NCI-H1694 treated with DMSO at 0.1 percent for 48 hours (cell line): ENCODE data around the gene NBPF9.
"Not testable (repeated sequence)": the region's sequence is repeated elsewhere in the genome, so short reads cannot be mapped to it uniquely, and the experiment has no call there.

Experiments
- DNase-seq: peaks from one replicate; lab custom pipeline; 2025; lab: John Stamatoyannopoulos, UW

The NBPF9 gene, protein sequence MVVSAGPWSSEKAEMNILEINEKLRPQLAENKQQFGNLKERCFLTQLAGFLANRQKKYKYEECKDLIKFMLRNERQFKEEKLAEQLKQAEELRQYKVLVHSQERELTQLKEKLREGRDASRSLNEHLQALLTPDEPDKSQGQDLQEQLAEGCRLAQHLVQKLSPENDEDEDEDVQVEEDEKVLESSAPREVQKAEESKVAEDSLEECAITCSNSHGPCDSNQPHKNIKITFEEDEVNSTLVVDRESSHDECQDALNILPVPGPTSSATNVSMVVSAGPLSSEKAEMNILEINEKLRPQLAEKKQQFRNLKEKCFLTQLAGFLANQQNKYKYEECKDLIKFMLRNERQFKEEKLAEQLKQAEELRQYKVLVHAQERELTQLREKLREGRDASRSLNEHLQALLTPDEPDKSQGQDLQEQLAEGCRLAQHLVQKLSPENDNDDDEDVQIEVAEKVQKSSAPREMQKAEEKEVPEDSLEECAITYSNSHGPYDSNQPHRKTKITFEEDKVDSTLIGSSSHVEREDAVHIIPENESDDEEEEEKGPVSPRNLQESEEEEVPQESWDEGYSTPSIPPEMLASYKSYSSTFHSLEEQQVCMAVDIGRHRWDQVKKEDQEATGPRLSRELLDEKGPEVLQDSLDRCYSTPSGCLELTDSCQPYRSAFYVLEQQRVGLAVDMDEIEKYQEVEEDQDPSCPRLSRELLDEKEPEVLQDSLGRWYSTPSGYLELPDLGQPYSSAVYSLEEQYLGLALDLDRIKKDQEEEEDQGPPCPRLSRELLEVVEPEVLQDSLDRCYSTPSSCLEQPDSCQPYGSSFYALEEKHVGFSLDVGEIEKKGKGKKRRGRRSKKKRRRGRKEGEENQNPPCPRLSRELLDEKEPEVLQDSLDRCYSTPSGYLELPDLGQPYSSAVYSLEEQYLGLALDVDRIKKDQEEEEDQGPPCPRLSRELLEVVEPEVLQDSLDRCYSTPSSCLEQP (N-terminal part only)

GRCh38 chr1:149103109-149104081 is at the start of gene NBPF9:
Gene NBPF9 (minus strand): TSS chr1:149103551. CDS start chr1:149082139, 21,412 bp downstream.
- peak; percentile 12 for DNase-seq

- DNase-seq, result not testable (repeated sequence)
Measured at GRCh38 chr1:149149909-149150308, 46.6 kb upstream of the NBPF9 start.

GRCh38 chr1:149137585-149137984 is 34.2 kb upstream of the NBPF9 start:
- DNase-seq, result not testable (repeated sequence)

DNA sequence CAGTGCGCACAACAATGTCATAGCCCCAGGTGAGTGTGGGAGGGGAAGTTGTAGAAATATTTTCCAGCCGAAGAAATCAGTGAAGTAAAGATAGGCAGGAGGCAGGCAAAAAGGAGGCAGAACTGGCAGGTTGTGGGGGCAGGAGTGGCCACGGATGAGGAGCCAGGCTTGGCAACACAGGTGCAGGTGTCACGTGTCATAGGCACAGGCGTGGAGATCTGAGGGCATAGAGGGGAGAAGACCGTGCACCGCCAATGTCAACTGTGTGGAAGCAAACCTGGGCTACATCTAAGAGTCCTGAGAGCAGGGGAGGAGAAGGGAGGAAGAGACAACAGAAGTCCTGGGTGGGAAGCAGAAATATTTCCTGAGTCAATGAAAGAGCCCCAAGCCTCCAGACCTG is 27.6 kb upstream of the NBPF9 start:
- not testable (repeated sequence) for DNase-seq

DNA sequence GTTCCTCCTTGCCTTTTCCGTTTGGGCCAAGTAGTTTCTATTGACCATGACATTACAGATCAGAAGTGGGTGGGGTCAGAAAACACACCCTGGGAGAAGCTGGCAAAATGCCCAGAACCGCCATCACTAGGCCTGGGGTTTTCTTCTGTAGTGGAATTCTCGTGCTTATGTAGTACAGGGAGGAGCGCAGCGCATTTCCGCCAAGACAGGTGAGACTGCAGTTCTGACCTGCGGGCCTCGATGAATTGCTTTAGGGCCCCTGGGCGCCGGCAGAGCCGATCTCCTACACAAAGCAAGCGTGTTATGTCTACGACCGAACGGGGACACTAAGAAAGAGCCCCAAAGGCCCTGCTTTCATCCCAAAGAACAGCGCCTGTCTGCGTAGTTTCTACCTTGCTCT is 25.9 kb upstream of the NBPF9 start:
- DNase-seq, result not testable (repeated sequence)

- DNase-seq, result not testable (repeated sequence)
Measured at GRCh38 chr1:149126555-149127145, 23.3 kb upstream of the NBPF9 start.

- not testable (repeated sequence) for DNase-seq
Measured at GRCh38 chr1:149123948-149124926, 20.9 kb upstream of the NBPF9 start.

DNA sequence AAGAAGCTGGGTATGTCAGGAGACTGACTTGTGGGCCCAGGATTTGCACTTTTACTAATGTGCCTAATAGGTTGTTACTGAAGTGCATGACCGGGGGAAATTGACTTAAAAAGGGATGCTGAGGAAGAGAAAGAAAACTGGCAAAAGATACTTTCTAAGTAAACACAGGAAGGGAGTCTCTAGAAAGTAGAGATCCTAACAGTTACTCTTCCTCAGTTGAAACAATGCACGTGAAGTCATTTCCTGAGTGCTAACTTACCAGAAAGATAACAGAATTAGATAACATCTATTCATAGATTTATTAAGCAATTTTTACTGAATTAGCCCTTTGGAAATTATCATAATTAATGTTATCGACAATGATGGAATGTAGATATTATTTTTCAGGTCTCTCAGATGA is 9.5 kb upstream of the NBPF9 start:
- DNase-seq, result not testable (repeated sequence)

DNA sequence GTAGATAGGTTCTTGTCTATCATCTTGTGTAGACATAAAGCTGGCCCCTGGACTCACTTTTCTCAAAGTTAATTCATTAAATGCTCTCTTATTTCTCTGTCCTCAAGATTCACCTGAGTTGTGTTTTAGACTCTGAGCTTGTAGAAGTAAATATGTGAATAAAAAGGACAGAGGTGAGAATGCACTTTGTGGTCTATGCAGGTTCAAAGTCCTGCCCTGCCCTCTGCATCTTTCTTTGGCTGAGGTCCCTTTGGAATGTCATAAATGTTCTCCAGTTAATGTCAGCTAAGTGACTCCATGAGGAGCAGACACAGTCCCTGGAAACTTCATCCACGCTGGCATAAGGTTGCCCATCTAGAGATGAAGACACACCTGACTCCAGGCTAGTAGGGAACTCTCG is 7.0 kb upstream of the NBPF9 start:
- DNase-seq, result not testable (repeated sequence)

DNA sequence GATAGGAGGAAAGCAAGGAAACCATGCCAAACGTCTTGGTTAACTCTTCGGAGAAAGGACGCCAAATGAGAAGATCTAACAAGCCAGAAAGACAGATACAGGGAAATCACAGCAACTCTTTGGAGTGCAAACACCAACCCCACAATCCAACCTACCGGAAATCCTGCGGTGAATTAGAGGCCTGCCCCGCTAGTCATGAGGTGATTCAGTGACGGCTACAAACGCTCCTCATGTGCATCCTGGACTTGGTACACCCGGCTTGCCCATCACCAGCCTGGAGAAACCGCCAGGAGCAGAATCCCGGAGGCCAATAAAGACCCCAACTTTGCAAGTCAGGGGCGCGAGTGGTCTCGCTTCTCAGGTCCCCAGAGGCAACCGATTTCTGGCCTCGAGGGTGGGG is 777 bp downstream of the NBPF9 start:
- DNase-seq, result not testable (repeated sequence)

GRCh38 chr1:149098276-149098675 is 5.1 kb downstream of the NBPF9 start:
- not testable (repeated sequence) for DNase-seq

GRCh38 chr1:149093155-149093554 is 10.2 kb downstream of the NBPF9 start:
- DNase-seq, result not testable (repeated sequence)

DNA sequence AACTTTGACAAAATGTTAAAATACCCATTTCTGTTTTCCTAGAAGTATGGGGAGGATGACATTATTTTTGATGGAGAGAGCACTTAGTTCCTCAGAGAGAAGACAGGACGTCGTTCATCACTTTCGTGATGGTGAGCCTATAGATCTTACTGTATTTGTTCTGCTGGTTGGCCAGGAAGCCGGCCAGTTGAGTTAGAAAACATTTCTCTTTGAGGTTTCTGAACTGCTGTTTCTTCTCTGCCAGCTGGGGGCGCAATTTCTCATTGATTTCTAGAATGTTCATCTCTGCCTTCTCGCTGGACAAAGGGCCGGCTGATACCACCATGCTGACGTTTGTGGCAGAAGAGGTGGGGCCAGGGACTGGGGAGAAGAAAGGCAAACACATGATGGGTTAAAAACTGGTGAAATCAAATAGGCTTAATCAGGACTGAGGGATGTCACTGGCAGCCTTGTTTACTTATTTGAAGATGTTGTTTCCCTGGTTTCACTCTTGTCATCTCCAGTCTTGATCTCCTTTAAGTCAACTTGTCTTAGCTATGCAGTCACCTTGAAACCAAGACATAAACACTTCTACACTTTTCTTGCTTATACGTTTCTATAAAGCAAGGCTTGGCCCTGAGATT is 27.7 kb downstream of the NBPF9 start:
- not testable (repeated sequence) for DNase-seq

- DNase-seq, result not testable (repeated sequence)
Measured at GRCh38 chr1:149064611-149065010, 38.7 kb downstream of the NBPF9 start.

DNA sequence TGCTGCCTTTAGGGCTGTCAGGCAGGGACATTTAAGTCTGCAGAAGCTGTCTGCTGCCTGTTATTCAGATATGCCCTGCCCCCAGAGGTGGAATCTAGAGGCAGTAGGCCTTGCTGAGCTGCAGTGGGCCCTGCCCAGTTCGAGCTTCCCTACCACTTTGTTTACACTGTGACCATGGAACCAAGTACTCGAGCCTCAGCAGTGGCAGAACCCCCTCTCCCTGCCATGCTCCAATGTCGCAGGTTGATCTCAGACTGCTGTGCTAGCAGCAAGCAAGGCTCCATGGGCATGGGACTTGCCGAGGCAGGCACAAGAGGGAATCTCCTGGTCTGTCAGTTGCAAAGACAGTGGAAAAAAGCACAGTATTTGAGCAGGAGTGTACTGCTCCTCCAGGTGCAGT is 60.3 kb downstream of the NBPF9 start:
- DNase-seq, result not testable (repeated sequence)

- DNase-seq, result not testable (repeated sequence)
Measured at GRCh38 chr1:149033916-149034315, 69.4 kb downstream of the NBPF9 start.

DNA sequence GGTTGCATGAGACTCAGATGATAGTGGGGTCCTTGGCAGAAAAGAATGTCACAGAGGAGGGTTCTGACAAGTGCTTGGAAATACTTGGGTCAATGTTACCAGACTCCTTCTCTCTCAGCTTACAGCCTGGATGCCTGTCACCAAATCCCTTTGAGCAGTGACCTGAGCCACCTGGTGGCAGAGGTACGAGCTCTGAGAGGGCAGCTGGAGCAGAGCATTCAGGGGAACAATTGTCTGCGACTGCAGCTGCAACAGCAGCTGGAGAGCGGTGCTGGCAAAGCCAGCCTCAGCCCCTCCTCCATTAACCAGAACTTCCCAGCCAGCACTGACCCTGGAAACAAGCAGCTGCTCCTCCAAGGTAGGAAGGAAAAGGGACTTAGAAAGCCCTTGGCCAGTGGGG is 79.0 kb downstream of the NBPF9 start:
- DNase-seq, result not testable (repeated sequence)

DNA sequence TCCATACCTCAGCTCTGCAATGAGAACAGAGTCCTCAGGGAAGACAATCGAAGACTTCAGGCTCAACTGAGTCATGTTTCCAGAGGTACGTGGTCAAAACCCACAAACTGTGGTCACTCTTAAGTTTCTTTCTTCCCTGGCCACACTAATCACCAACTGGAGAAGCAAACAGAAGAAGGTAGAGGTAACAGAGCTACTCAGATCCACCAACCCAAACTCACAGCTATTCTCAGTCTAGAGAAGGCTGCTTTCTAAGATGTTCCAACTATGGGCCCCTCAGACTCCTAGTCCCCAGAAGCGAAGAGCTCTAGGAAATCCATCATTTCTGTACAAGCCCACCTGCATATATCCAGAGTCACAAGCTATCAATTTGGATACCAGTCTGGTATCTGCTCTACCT is 84.8 kb downstream of the NBPF9 start:
- DNase-seq, result not testable (repeated sequence)

DNA sequence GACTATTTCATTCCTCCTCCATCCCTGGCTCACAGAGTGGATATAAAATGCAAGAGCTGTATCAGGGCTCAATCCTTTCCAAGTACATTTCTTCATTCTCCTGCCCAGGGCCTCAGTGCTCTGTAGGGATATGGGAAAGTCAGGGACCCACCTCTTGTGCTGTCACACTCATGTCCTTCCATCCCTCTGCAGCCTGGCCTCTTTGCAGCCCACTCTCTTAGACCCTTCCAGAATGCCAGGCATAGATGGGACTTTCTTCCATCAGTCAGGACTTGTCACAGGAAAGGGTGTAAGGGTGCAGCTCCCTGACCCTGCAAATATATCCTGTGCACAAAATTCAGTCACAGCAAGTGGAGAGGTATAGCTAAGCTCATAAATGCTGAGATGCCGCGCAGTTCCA is 86.7 kb downstream of the NBPF9 start:
- DNase-seq, result not testable (repeated sequence)
